OCI-LY1 (cell line): Measurements from ENCODE around the gene LSAMP.

Experiments used
- H2AFZ ChIP-seq: fragments of 200-600 bp; sonication (generic), shearing (Covaris generic); 2 replicates; pipeline ENCODE4 v1.6.0; 2014; ENCODE audit warnings: antibody characterized with exemption, mild to moderate bottlenecking, low read length
- H3F3A ChIP-seq: fragments of 200-600 bp; sonication (generic), shearing (Covaris generic); 2 replicates; pipeline ENCODE4 v1.6.0; 2014; ENCODE audit warnings: mild to moderate bottlenecking, antibody characterized with exemption, low read length, moderate library complexity; ENCODE audit not compliant: insufficient read depth
- H3K27ac ChIP-seq: fragments of 200-600 bp; sonication (generic); 2 replicates; pipeline ENCODE4 v1.5.1; 2014; ENCODE audit warnings: low read length, mixed run types, mild to moderate bottlenecking, low read depth; ENCODE audit not compliant: poor library complexity, severe bottlenecking
- H3K27me3 ChIP-seq: fragments of 200-600 bp; sonication (generic); 2 replicates; pipeline ENCODE4 v1.6.0; 2014; ENCODE audit warnings: antibody characterized with exemption, mild to moderate bottlenecking, low read length, moderate library complexity; ENCODE audit not compliant: insufficient read depth
- H3K36me3 ChIP-seq: fragments of 200-600 bp; sonication (generic); 2 replicates; pipeline ENCODE4 v1.6.1; 2014; ENCODE audit warnings: mild to moderate bottlenecking, antibody characterized with exemption, low read length, moderate library complexity, mixed read lengths; ENCODE audit not compliant: insufficient read depth
- H3K4me1 ChIP-seq: fragments of 200-600 bp; sonication (generic); 2 replicates; pipeline ENCODE4 v1.5.1; 2014; ENCODE audit warnings: mild to moderate bottlenecking, low read length, moderate library complexity; ENCODE audit not compliant: insufficient read depth, severe bottlenecking
- H3K4me2 ChIP-seq: fragments of 200-600 bp; sonication (generic), shearing (Covaris generic); 2 replicates; pipeline ENCODE4 v1.6.1; 2014; ENCODE audit warnings: low read length
- H3K4me3 ChIP-seq: fragments of 200-600 bp; sonication (generic); 2 replicates; pipeline ENCODE4 v1.5.1; 2014; ENCODE audit warnings: low read length, low read depth, mild to moderate bottlenecking, mixed read lengths; ENCODE audit not compliant: poor library complexity, severe bottlenecking
- H3K79me2 ChIP-seq: fragments of 200-600 bp; shearing (Covaris generic); 2 replicates; pipeline ENCODE4 v1.6.1; 2016; ENCODE audit warnings: mixed run types, low read length, mixed read lengths; ENCODE audit not compliant: insufficient read depth
- H3K9ac ChIP-seq: fragments of 200-600 bp; sonication (generic), shearing (Covaris generic); 2 replicates; pipeline ENCODE4 v1.6.1; 2014; ENCODE audit warnings: mild to moderate bottlenecking, low read length, mixed read lengths
- H3K9me2 ChIP-seq: fragments of 200-600 bp; sonication (generic), shearing (Covaris generic); 2 replicates; pipeline ENCODE4 v1.6.1; 2014; ENCODE audit warnings: low read depth, mild to moderate bottlenecking, low read length, mixed read lengths
- H3K9me3 ChIP-seq: fragments of 200-600 bp; shearing (Covaris generic); 2 replicates; pipeline ENCODE4 v1.6.1; 2014; ENCODE audit warnings: low read length, mixed read lengths
- H4K20me1 ChIP-seq: fragments of 200-600 bp; sonication (generic), shearing (Covaris generic); 2 replicates; pipeline ENCODE4 v1.6.0; 2016; ENCODE audit warnings: mild to moderate bottlenecking, low read length; ENCODE audit not compliant: insufficient read depth
- CTCF ChIP-seq: fragments of 200-600 bp; sonication (generic), shearing (Covaris generic); IDR thresholded peaks from 2 replicates; pipeline ENCODE4 v1.5.1; 2017; ENCODE audit warnings: mild to moderate bottlenecking, antibody characterized with exemption, low read length, moderate library complexity, mixed read lengths
- EZH2 ChIP-seq: fragments of 200-600 bp; sonication (generic), shearing (Covaris generic); IDR thresholded peaks from 2 replicates; pipeline ENCODE4 v1.8.0; 2017; ENCODE audit warnings: borderline replicate concordance, mixed run types, mild to moderate bottlenecking, antibody characterized with exemption, low read length, moderate library complexity, mixed read lengths

LSAMP gene

GRCh38 chr3:116264546-116265319, 180.6 kb downstream of the LSAMP start:
- no peak overlapping the region for H3K4me2 ChIP-seq
- no peaks in the 10 kb centered on the region for H4K20me1 ChIP-seq
- no peaks in the 10 kb centered on the region for H3K4me1 ChIP-seq
- H3K9ac ChIP-seq, result no peak overlapping the region
- no peak overlapping the region for H3K4me3 ChIP-seq
- no peak overlapping the region for H2AFZ ChIP-seq
- no peaks in the 10 kb centered on the region for H3K79me2 ChIP-seq
- no peaks in the 10 kb centered on the region for H3K9me2 ChIP-seq
- H3K9me3 ChIP-seq, result no peaks in the 10 kb centered on the region
- TF ChIP-seq EZH2 (no peak), CTCF (no peak)
- H3K27me3 ChIP-seq, result no peaks in the 10 kb centered on the region
- H3K36me3 ChIP-seq, result no peaks in the 10 kb centered on the region
- H3K27ac ChIP-seq, result no peak overlapping the region
- no peaks in the 10 kb centered on the region for H3F3A ChIP-seq

GRCh38 chr3:116263842-116264545, 181.3 kb downstream of the LSAMP start:
- Histone ChIP-seq H3K4me2 (no peak overlapping the region), H3K9me2 (no peaks in the 10 kb centered on the region), H3K27ac (no peak overlapping the region)

DNA sequence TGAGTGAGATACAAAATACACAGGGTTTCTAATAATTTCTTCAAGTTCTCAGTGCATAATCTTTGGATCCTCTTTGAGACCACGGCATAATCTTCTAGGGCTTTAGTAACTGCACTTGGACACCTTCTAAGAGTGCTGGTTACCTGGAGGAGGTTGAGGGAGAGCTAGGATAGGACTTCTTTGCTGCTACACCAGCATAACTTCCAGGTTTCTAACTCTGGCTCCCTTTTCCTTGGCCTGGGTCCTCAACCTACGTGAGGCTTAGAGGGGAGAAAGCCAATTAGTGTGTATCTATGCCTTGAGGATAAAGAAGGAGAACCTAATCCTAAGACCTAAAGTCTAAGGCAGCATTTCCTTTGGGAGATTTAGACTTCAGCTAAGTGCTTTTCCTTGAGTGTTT, 184.8 kb downstream of the LSAMP start:
- no peaks in the 10 kb centered on the region for H3K27me3 ChIP-seq
- no peak overlapping the region for H3K4me3 ChIP-seq
- H3K9ac ChIP-seq, result no peak overlapping the region
- no peaks in the 10 kb centered on the region for H3K4me1 ChIP-seq
- no peaks in the 10 kb centered on the region for H3K9me2 ChIP-seq
- H4K20me1 ChIP-seq, result no peaks in the 10 kb centered on the region
- no peak overlapping the region for H3K4me2 ChIP-seq
- H3K9me3 ChIP-seq, result no peaks in the 10 kb centered on the region
- H3F3A ChIP-seq, result no peaks in the 10 kb centered on the region
- no peaks in the 10 kb centered on the region for H3K36me3 ChIP-seq
- no peaks in the 10 kb centered on the region for H3K79me2 ChIP-seq
- no peak for TF ChIP-seq EZH2
- no peak for TF ChIP-seq CTCF
- H3K27ac ChIP-seq, result no peak overlapping the region
- no peak overlapping the region for H2AFZ ChIP-seq

More at GRCh38 chr3:116263842-116264545, 181.3 kb downstream of the LSAMP start:
- TF ChIP-seq EZH2 (no peak), CTCF (no peak)
- no peak overlapping the region for H3K4me3 ChIP-seq
- no peaks in the 10 kb centered on the region for H3F3A ChIP-seq
- no peaks in the 10 kb centered on the region for H3K9me3 ChIP-seq
- no peak overlapping the region for H2AFZ ChIP-seq
- H3K4me1 ChIP-seq, result no peaks in the 10 kb centered on the region
- H3K9ac ChIP-seq, result no peak overlapping the region
- no peaks in the 10 kb centered on the region for H3K79me2 ChIP-seq
- H3K27me3 ChIP-seq, result no peaks in the 10 kb centered on the region
- no peaks in the 10 kb centered on the region for H3K36me3 ChIP-seq
- H4K20me1 ChIP-seq, result no peaks in the 10 kb centered on the region
